ENCODE data around the gene ASXL1. TPM values are rescaled to one million over a fixed set of nuclear protein-coding genes. Genes with fewer than 3 reads are reported as not detected.

The ASXL1 gene
- total and polyA plus RNA-seq, 10 of the 15 experiments (the other 5 are each of a cell fraction or from before 2014, with no cell fraction given): 11.0 to 87.6 (median 56.8) TPM

- Histone ChIP-seq H3K4me3 (no peak overlapping the region), H2AFZ (ENCODE audit: control insufficient read depth, low read depth, low read length) (no peak overlapping the region), H3K36me3 (ENCODE audit: control insufficient read depth in 2 of 2, insufficient read depth in 2 of 2, low read length in 1 of 2) (no peaks in the 10 kb centered on the region), H3K9ac (ENCODE audit: control insufficient read depth, insufficient read depth, low read length) (no peak overlapping the region), H3K9me3 (replicated peaks; ENCODE audit: control insufficient read depth, insufficient read depth, low read length) (no peaks in the 10 kb centered on the region), H3K27ac (ENCODE audit: control insufficient read depth, insufficient read depth) (no peak overlapping the region), H3K27me3 (replicated peaks in 1 of 2; ENCODE audit: control insufficient read depth in 2 of 2, insufficient read depth in 2 of 2, low read length in 1 of 2) (no peaks in the 10 kb centered on the region), H3K79me2 (ENCODE audit: control insufficient read depth, insufficient read depth, low read length) (no peaks in the 10 kb centered on the region), H4K20me1 (ENCODE audit: control insufficient read depth, insufficient read depth) (no peaks in the 10 kb centered on the region), H3K4me2 (ENCODE audit: control insufficient read depth, insufficient read depth) (no peak overlapping the region), H3K4me1 (ENCODE audit: control insufficient read depth, insufficient read depth, low read length) (no peaks in the 10 kb centered on the region)
- intact Hi-C loops (cut with micrococcal nuclease; ENCODE audit: unreplicated experiment): no loop called here
- DNase-seq (ENCODE audit: low read depth, low spot score): no peak
- no peak for FAIRE-seq
- TF ChIP-seq IRF4 (IDR thresholded peaks at IDR 0.05; ENCODE audit: low read depth, low read length) (no peak), CBX3 (IDR thresholded peaks at IDR 0.05; ENCODE audit: borderline replicate concordance, low read depth) (no peak), CEBPB (IDR thresholded peaks at IDR 0.05; ENCODE audit: borderline replicate concordance in 1 of 2, low read depth in 2 of 2, low read length in 2 of 2) (no peak), REST (IDR thresholded peaks at IDR 0.05; ENCODE audit: low read depth, low read length) (no peak), NFIC (IDR thresholded peaks at IDR 0.05; ENCODE audit: low read depth, low read length) (no peak), MEF2A (IDR thresholded peaks at IDR 0.05; ENCODE audit: insufficient read depth, low read depth, low read length) (no peak)
- CTCF ChIA-PET: interaction anchor here (1.5 kb wide), 1 partner anchor 8 kb away, joined by 3 read pairs; no protein-coding TSS in a partner anchor
- BruUV-seq (replicated peaks): no TSS peak
- in situ Hi-C loops (cut with MboI): no loop called here
- POLR2A ChIA-PET: interaction anchor here (0.6 kb wide), 1 partner anchor 68 kb away, joined by 5 read pairs; no protein-coding TSS in a partner anchor
- no peak for ATAC-seq
- 72% methylated on average over 10 of the region's 10 CpGs for WGBS (ENCODE audit: insufficient coverage, insufficient replicate concordance, low lambda C conversion rate, missing lambda C conversion rate)
- RAD21 ChIA-PET (ENCODE audit: unreplicated experiment): interaction anchor here (0.6 kb wide), 1 partner anchor 333 kb away, joined by 3 read pairs; no protein-coding TSS in a partner anchor
- SMC1A ChIA-PET (ENCODE audit: uncharacterized antibody, unreplicated experiment): no interaction called here
These were observed 100.1 kb downstream of the ASXL1 start for GRCh38 chr20:32458061-32458836.
